ENCODE data around the gene UPB1.

- no peak for TF ChIP-seq EZH2 (IDR thresholded peaks at IDR 0.05; ENCODE audit: borderline replicate concordance, low read depth, low read length, poor library complexity, severe bottlenecking)
- no peak for TF ChIP-seq CTCF (conservative IDR thresholded peaks at IDR 0.05; ENCODE audit: low read depth, low read length)
Measured at GRCh38 chr22:24482998-24483397, 12.1 kb upstream of the UPB1 start.

All from A673 (cell line).